Ecto neural progenitor cell (in vitro differentiated cells): ENCODE results near the gene PXYLP1.

Experiments
- DNase-seq: peaks from one replicate; pipeline ENCODE4 v3.0.0-alpha.2; 2018; ENCODE audit warnings: low spot score

PXYLP1 gene

GRCh38 chr3:141250828-141251227 lies 19.2 kb downstream of the PXYLP1 start:
- no peak for DNase-seq

GRCh38 chr3:141253326-141253725 lies 21.7 kb downstream of the PXYLP1 start:
- DNase-seq: no peak

- no peak for DNase-seq
Measured at GRCh38 chr3:141253811-141254210, 22.2 kb downstream of the PXYLP1 start.

- DNase-seq: no peak
Measured at GRCh38 chr3:141255137-141255845, 23.7 kb downstream of the PXYLP1 start.

- no peak for DNase-seq
Measured at GRCh38 chr3:141255846-141256261, 24.2 kb downstream of the PXYLP1 start.

GRCh38 chr3:141256820-141257219 lies 25.2 kb downstream of the PXYLP1 start:
- DNase-seq: no peak

- no peak for DNase-seq
Measured at GRCh38 chr3:141257961-141258360, 26.3 kb downstream of the PXYLP1 start.

GRCh38 chr3:141258973-141259372 lies 27.3 kb downstream of the PXYLP1 start:
- no peak for DNase-seq

GRCh38 chr3:141259821-141260629 lies 28.4 kb downstream of the PXYLP1 start:
- DNase-seq: no peak

GRCh38 chr3:141260630-141260927 lies 29.0 kb downstream of the PXYLP1 start:
- no peak for DNase-seq

GRCh38 chr3:141261472-141262307 lies 30.1 kb downstream of the PXYLP1 start:
- no peak for DNase-seq

GRCh38 chr3:141262308-141262705 lies 30.7 kb downstream of the PXYLP1 start:
- no peak for DNase-seq

GRCh38 chr3:141266186-141266585 lies 34.6 kb downstream of the PXYLP1 start:
- no peak for DNase-seq

GRCh38 chr3:141266797-141267555 lies 35.4 kb downstream of the PXYLP1 start:
- DNase-seq: no peak

- no peak for DNase-seq
Measured at GRCh38 chr3:141267629-141268028, 36.0 kb downstream of the PXYLP1 start.

- DNase-seq: no peak
Measured at GRCh38 chr3:141268306-141268705, 36.7 kb downstream of the PXYLP1 start.

- no peak for DNase-seq
Measured at GRCh38 chr3:141268791-141269190, 37.2 kb downstream of the PXYLP1 start.

- DNase-seq: no peak
Measured at GRCh38 chr3:141269961-141270360, 38.3 kb downstream of the PXYLP1 start.

GRCh38 chr3:141271279-141272030 lies 39.8 kb downstream of the PXYLP1 start:
- DNase-seq: peak; percentile 15

- peak; percentile 12 for DNase-seq
Measured at GRCh38 chr3:141272906-141273662, 41.5 kb downstream of the PXYLP1 start.
